NOMO-1 treated with DMSO at 0.1 percent for 48 hours (cell line): ENCODE data around the gene PLXDC2.
A peak's percentile ranks its signal among the peaks of the same experiment; 100 is the strongest.

Experiments
- DNase-seq: peaks from one replicate; lab custom pipeline; 2025; ENCODE audit not compliant: unreplicated experiment; lab: John Stamatoyannopoulos, UW

The PLXDC2 gene

GRCh38 chr10:20105236-20105635, 289.0 kb downstream of the PLXDC2 start:
- no peak for DNase-seq

GRCh38 chr10:20105931-20106330, 289.7 kb downstream of the PLXDC2 start:
- DNase-seq = no peak

GRCh38 chr10:20108021-20108420, 291.8 kb downstream of the PLXDC2 start:
- no peak for DNase-seq

- no peak for DNase-seq
These were observed 293.4 kb downstream of the PLXDC2 start for GRCh38 chr10:20109613-20110012.

GRCh38 chr10:20110125-20111100, 294.2 kb downstream of the PLXDC2 start:
- no peak for DNase-seq

GRCh38 chr10:20114179-20114578, 297.9 kb downstream of the PLXDC2 start:
- no peak for DNase-seq

GRCh38 chr10:20115894-20116293, 299.7 kb downstream of the PLXDC2 start:
- DNase-seq = no peak

- DNase-seq = no peak
These were observed 301.2 kb downstream of the PLXDC2 start for GRCh38 chr10:20117471-20117870.

- no peak for DNase-seq
These were observed 301.9 kb downstream of the PLXDC2 start for GRCh38 chr10:20118119-20118518.

GRCh38 chr10:20128811-20129210, 312.6 kb downstream of the PLXDC2 start:
- DNase-seq = peak; percentile 45

GRCh38 chr10:20132816-20133215, 316.6 kb downstream of the PLXDC2 start:
- DNase-seq = no peak

- no peak for DNase-seq
These were observed 317.5 kb downstream of the PLXDC2 start for GRCh38 chr10:20133669-20134189.

- no peak for DNase-seq
These were observed 326.1 kb downstream of the PLXDC2 start for GRCh38 chr10:20142311-20142710.

- no peak for DNase-seq
These were observed 328.0 kb downstream of the PLXDC2 start for GRCh38 chr10:20144268-20144667.

GRCh38 chr10:20146004-20146403, 329.8 kb downstream of the PLXDC2 start:
- no peak for DNase-seq

GRCh38 chr10:20147684-20148083, 331.5 kb downstream of the PLXDC2 start:
- DNase-seq = no peak

- no peak for DNase-seq
These were observed 340.3 kb downstream of the PLXDC2 start for GRCh38 chr10:20156511-20156910.

- DNase-seq = no peak
These were observed 341.1 kb downstream of the PLXDC2 start for GRCh38 chr10:20157314-20157713.

GRCh38 chr10:20158086-20158485, 341.9 kb downstream of the PLXDC2 start:
- no peak for DNase-seq

- DNase-seq = no peak
These were observed 345.9 kb downstream of the PLXDC2 start for GRCh38 chr10:20162123-20162522.

- no peak for DNase-seq
These were observed 350.0 kb downstream of the PLXDC2 start for GRCh38 chr10:20166096-20166675.

- DNase-seq = no peak
These were observed 354.4 kb downstream of the PLXDC2 start for GRCh38 chr10:20170661-20171060.
